Nephron progenitor cell (in vitro differentiated cells): ENCODE data around the gene JUP.
A peak's percentile ranks its signal among the peaks of the same experiment; 100 is the strongest.
"Not testable (repeated sequence)": the region's sequence is repeated elsewhere in the genome, so short reads cannot be mapped to it uniquely, and the experiment has no call there.

ENCODE experiments used
- DNase-seq: peaks from one replicate; pipeline ENCODE4 v3.0.0; 2021
- H3K27ac Mint-ChIP-seq: 2 replicates; pipeline ENCODE4 v1.8.0; 2021; ENCODE audit warnings: mild to moderate bottlenecking, moderate library complexity, mixed read lengths
- H3K27me3 Mint-ChIP-seq: 2 replicates; pipeline ENCODE4 v1.8.0; 2021; ENCODE audit warnings: mild to moderate bottlenecking, low read depth, mixed read lengths; ENCODE audit not compliant: poor library complexity
- H3K36me3 Mint-ChIP-seq: 2 replicates; pipeline ENCODE4 v1.8.0; 2021; ENCODE audit warnings: low read depth, mixed read lengths
- H3K4me1 Mint-ChIP-seq: 2 replicates; pipeline ENCODE4 v1.8.0; 2021; ENCODE audit warnings: mixed read lengths
- H3K4me3 Mint-ChIP-seq: 2 replicates; pipeline ENCODE4 v1.8.0; 2021; ENCODE audit warnings: mild to moderate bottlenecking, moderate library complexity, mixed read lengths
- H3K9me3 Mint-ChIP-seq: 2 replicates; pipeline ENCODE4 v1.8.0; 2021; ENCODE audit warnings: mild to moderate bottlenecking, moderate library complexity, mixed read lengths
- TF ChIP-seq, protein P1 (sequence below): fragments of 200-600 bp; sonication (generic); IDR thresholded peaks from 2 replicates; pipeline ENCODE4 v1.5.0; 2021; ENCODE audit warnings: antibody characterized with exemption

The JUP gene

DNA sequence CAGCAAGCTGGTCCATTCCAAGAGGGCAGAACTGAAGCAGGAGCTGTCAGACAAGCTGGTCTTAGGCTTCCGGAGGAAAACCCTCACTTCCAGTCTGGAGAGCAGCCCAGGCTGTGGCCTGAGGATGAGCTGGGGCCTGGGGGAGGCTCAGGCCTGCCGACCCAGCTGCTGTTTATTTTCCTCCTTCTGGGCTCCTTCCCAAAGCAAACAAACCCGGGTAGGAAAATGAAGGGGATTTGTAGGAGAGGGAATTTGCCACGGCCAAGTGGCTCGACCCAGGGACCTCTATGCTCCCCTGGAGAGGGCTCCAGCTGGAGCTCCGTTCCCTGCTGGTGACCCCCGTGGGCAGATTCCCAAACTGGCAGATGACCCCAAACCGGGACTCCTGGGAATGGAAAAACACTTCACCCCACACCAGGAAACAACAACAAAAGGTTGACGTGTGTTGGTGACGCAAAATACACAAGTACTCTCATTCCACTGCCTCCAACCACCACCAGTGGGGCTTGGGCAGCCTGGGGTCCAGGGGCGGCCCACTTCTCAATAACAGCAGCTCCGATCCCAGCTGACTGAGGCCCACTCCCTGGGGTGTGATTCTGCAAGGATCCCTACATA, 8.8 kb downstream of the JUP start:
- no peak for DNase-seq
- Mint-ChIP-seq H3K4me3 (no peak overlapping the region), H3K9me3 (no peaks in the 10 kb centered on the region), H3K36me3 (peaks cover 28% of the 10 kb centered on the region), H3K4me1 (peaks cover 81% of the 10 kb centered on the region), H3K27ac (peak overlapping the region; percentile 93), H3K27me3 (no peaks in the 10 kb centered on the region)
- TF ChIP-seq, protein P1, sequence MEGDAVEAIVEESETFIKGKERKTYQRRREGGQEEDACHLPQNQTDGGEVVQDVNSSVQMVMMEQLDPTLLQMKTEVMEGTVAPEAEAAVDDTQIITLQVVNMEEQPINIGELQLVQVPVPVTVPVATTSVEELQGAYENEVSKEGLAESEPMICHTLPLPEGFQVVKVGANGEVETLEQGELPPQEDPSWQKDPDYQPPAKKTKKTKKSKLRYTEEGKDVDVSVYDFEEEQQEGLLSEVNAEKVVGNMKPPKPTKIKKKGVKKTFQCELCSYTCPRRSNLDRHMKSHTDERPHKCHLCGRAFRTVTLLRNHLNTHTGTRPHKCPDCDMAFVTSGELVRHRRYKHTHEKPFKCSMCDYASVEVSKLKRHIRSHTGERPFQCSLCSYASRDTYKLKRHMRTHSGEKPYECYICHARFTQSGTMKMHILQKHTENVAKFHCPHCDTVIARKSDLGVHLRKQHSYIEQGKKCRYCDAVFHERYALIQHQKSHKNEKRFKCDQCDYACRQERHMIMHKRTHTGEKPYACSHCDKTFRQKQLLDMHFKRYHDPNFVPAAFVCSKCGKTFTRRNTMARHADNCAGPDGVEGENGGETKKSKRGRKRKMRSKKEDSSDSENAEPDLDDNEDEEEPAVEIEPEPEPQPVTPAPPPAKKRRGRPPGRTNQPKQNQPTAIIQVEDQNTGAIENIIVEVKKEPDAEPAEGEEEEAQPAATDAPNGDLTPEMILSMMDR, result no peak

DNA sequence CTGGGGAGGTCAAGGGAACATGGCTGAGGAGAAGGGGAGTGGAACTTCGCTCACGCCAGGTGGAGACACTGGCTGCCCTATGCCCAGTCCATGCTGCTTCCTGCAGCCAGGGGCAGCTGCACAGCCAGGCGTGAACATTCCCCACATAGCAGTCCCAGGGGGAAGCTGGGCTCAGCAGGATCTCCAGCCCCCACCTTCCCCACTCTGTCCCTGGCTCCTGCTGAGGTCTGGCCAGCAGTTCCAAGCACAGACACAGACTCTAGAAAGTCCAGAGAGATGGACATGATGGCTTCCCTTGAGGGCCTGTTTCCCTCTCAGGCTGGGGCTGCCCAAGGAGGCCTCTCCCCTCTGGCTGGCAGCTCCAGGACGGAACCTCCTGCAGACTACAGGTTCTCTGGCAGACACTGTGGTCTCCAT, 9.3 kb downstream of the JUP start:
- Mint-ChIP-seq H3K27me3 (no peaks in the 10 kb centered on the region), H3K9me3 (no peaks in the 10 kb centered on the region), H3K27ac (peak overlapping the region; percentile 93), H3K4me3 (no peak overlapping the region), H3K36me3 (peaks cover 25% of the 10 kb centered on the region), H3K4me1 (peaks cover 79% of the 10 kb centered on the region)
- DNase-seq, result peak; percentile 56
- TF ChIP-seq, protein P1, result no peak

DNA sequence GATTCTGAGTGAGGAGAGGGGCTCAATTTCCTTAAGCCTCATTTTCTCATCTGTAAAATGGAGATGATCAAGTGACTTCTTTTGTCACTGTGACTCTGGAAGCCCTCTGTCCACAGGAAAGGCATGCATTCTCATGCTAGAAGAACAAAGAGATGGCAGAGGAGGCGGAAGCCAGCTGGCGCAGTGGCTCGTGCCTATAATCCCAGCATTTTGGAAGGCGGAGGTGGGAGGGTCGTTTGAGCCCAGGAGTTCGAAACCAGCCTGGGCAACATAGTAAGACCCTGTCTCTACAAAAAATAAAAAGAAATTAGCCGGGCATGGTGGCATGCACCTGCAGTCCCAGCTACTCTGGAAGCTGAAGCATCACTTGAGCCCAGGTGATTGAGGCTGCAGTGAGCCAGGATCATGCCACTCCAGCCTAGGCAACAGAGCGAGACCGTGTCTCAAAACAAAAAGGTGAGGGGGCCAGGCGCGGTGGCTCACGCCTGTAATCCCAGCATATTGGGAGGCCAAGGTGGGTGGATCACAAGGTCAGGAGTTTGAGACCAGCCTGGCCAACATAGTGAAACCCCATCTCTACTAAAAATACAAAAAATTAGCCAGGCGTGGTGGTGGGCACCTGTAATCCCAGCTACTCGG, 10.1 kb downstream of the JUP start:
- peaks cover 71% of the 10 kb centered on the region for H3K4me1 Mint-ChIP-seq
- H3K4me3 Mint-ChIP-seq, result peak overlapping the region; percentile 38
- peak overlapping the region; percentile 54 for H3K27ac Mint-ChIP-seq
- not testable (repeated sequence) for H3K27me3 Mint-ChIP-seq, DNase-seq, H3K9me3 Mint-ChIP-seq
- peaks cover 20% of the 10 kb centered on the region for H3K36me3 Mint-ChIP-seq

DNA sequence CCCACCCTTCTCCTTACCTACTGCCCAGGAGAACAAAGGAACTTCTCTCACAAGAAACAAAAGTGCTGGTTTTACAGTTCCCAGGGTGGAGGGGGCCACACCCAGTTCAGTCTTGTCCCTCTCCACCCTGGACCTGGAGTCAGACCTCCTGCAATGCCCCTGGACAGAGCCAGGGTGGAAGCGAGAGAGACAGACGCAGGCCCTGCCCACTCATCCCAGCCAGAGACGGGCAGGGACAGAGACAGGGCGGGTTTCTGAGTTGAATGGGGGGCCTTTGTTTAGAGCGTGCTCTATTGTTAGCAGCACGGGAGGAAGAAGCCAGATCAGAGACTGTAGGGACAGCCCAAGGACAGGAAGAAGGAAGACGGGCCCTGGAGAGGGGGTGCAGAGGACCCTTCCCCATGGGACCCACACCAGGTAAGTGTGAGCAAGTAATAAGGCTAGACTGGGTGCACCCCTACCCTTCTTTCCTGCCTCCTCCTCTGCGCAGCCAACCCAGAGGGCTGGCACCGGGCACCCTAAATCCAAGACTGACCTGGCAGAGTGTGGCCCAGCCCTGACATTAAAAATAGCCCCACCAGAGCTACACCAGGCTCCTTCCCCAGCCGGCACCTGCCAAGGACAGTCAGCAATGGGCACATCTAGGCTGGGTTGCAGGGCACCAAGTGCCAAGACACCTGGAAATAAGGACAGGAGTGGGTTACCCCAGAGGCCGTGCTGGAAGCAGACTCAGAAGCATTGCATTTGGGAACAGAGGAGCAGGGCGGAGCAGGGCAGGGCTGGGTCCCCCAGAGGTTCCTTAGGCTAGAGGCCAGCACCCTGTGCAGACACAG, 10.9 kb downstream of the JUP start:
- peak overlapping the region; percentile 91 for H3K27ac Mint-ChIP-seq
- peaks cover 21% of the 10 kb centered on the region for H3K36me3 Mint-ChIP-seq
- TF ChIP-seq, protein P1, result no peak
- H3K9me3 Mint-ChIP-seq, result no peaks in the 10 kb centered on the region
- H3K4me1 Mint-ChIP-seq, result peaks cover 68% of the 10 kb centered on the region
- DNase-seq, result no peak
- no peaks in the 10 kb centered on the region for H3K27me3 Mint-ChIP-seq
- H3K4me3 Mint-ChIP-seq, result peak overlapping the region; percentile 38

DNA sequence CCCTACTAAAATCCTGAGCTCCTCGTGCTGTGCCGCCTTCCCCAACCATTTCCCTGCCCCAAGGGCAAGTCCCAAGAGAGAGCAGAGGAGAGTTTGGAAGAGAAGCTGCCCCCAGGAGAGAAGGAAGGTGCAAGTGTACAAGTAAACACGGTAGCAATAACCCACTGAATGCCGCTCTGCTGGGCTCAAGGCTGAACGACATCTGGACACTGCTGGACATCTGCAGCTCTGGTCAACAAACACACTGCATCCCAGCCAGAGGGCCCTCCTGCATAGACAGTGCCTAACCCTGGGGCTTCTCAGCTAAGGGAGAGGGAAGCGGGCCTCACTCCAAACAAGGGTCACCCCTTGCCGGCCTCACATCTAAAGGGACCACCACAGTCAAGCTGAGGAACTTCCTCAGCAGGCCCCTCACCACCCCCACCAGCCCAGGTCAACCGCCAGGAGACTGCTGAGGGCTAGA, 12.7 kb downstream of the JUP start:
- peaks cover 34% of the 10 kb centered on the region for H3K36me3 Mint-ChIP-seq
- H3K4me1 Mint-ChIP-seq, result peaks cover 68% of the 10 kb centered on the region
- H3K4me3 Mint-ChIP-seq, result peak overlapping the region; percentile 30
- H3K27me3 Mint-ChIP-seq, result no peaks in the 10 kb centered on the region
- H3K9me3 Mint-ChIP-seq, result no peaks in the 10 kb centered on the region
- peak overlapping the region; percentile 51 for H3K27ac Mint-ChIP-seq
- DNase-seq, result no peak
- TF ChIP-seq, protein P1, result no peak

DNA sequence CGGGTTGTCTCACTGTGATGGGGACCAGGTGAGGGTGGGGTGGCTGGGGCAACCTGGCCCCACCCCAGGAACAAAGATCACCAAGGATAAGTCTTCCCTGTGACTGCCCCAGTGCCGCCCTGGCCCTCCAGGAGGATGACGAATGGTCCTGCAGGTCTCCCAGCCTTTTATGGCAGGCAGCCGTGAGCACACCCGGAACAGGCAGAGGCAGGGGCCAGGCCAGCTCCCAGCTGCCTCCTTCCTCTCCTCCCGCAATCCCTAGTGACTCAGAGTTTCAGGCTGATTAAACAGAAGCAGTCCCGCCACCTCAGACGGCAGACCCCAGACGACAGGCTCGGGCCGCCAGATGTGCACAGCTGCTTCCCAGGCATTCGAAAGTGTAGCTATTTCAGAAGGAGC, 13.3 kb downstream of the JUP start:
- H3K4me3 Mint-ChIP-seq, result peak overlapping the region; percentile 57
- TF ChIP-seq, protein P1, result no peak
- peak overlapping the region; percentile 98 for H3K27ac Mint-ChIP-seq
- peaks cover 39% of the 10 kb centered on the region for H3K36me3 Mint-ChIP-seq
- H3K9me3 Mint-ChIP-seq, result no peaks in the 10 kb centered on the region
- peak; percentile 57 for DNase-seq
- no peaks in the 10 kb centered on the region for H3K27me3 Mint-ChIP-seq
- peaks cover 62% of the 10 kb centered on the region for H3K4me1 Mint-ChIP-seq
